ENCODE data around the gene HMGB4.

DNA sequence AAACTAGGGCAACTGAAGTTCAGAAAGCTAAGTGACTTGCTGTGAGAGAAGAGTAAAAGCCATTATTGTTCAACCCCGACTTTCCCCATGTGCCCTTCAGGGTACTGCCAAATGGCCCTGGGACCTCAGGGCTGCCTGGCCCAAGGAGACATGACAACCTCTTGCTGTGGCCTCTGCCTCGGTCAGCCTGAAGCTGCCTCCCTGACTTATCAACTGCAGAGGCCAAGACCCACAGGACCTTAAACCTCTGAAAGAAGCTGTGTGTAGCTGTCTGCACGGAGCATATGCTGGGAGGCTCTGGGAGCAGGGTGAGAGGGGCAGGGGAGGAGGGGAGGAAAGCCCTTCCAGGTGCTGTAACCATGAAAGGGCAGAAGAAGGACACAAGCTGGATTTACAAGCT is 35.9 kb downstream of the HMGB4 start:
- TF ChIP-seq, protein P1, sequence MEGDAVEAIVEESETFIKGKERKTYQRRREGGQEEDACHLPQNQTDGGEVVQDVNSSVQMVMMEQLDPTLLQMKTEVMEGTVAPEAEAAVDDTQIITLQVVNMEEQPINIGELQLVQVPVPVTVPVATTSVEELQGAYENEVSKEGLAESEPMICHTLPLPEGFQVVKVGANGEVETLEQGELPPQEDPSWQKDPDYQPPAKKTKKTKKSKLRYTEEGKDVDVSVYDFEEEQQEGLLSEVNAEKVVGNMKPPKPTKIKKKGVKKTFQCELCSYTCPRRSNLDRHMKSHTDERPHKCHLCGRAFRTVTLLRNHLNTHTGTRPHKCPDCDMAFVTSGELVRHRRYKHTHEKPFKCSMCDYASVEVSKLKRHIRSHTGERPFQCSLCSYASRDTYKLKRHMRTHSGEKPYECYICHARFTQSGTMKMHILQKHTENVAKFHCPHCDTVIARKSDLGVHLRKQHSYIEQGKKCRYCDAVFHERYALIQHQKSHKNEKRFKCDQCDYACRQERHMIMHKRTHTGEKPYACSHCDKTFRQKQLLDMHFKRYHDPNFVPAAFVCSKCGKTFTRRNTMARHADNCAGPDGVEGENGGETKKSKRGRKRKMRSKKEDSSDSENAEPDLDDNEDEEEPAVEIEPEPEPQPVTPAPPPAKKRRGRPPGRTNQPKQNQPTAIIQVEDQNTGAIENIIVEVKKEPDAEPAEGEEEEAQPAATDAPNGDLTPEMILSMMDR (IDR thresholded peaks at IDR 0.05; ENCODE audit: low read depth, low read length): no peak
- no peak for TF ChIP-seq EZH2phosphoT487 (IDR thresholded peaks at IDR 0.05; ENCODE audit: low read depth)

Measured in OCI-LY3 (cell line).